Measurements from ENCODE around the gene ARHGAP15.

ARHGAP15 gene

DNA sequence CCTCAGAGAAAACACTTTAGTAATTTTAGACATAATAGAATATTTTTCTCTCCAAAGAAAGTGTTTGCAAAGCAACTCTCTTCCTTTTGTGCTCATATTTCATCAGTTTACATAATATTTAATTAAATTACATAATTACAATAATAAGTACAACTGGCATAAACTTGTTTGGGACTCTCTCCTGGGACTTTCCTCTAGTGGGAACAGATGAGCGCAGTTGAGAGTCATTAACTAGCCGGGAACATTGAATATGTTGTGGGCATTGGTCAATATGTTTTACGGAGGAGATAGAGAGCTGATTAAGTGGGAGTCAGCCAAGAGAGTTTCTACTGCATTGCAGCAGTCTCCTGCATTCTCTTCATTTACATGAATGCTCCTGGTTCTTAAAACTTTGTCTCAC, 607.7 kb downstream of the ARHGAP15 start:
- no peak for DNase-seq

DNA sequence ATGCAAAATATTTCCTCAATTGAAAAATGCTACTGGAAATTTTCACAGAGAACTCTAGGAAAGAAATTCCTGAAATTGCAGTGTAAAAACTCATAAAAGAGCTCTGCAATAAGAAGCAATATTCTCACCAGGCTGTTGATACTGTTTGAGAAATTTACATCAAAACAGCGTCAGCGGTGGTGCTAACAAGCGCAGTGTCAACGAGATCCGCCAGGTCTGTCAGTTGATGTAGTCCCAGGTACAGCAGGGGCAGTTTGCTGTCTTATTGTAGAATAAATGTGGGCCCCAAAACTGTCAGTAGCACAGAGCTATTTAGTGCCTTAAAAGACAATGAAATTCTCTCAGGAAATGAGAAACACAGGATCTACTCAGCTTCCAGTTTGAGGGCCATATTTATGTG, 611.2 kb downstream of the ARHGAP15 start:
- DNase-seq, result no peak

DNA sequence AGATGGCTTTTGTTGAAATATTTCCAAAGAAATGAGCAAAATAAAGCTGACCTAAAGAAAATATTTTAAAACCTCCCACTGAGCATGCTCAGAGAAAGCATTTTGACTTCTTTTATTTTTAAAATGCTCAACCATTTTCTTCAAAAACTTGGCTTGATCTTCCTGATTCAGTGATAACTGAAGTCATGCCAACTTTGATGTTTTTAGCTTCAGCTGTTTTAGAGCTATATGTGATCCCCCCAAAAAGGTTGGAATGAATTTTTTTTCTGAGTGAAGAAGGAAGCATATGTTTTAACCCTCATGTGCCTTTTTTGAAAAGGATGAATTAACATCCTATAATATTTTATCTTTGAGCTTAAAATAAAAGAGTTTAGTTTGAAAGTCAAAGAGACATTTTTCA, 612.0 kb downstream of the ARHGAP15 start:
- no peak for DNase-seq

DNA sequence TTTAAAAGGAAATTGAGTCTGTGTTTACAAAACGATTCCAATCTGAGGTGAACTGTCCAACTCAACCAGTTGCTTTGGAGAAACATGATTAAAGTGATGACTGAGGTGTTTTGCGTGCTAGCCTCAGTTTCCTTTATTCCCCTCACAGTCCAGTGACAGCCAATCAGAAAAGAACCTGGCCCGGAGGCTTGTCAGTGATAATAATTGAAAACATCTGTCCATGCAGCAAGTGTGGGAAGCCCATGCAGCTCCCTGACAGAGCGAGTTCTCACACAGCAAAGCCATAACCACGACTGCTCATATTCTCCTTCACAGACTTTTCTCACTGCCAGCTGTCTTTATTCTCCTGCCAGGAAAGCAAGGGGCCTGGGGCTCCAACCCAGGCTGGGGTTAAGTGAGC, 613.4 kb downstream of the ARHGAP15 start:
- no peak for DNase-seq

DNA sequence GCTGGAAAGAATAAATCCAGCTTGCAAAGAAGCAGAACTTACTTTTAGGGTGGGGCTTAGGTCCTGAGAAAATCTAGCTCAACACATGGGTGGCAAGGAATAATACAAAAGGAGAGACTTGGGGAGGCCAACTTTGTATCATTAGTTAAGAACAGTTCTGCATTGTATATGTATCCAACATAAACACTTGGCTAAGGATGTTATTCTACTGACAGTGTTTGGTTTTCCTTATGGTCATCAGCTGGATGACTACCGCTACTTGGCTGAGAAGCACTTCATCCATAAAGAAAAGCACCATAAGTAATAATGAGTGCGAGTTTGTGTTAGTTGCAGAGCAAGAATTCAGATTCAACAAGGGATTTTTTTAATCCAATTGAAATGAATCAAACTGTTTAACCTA, 614.9 kb downstream of the ARHGAP15 start:
- DNase-seq, result no peak

DNA sequence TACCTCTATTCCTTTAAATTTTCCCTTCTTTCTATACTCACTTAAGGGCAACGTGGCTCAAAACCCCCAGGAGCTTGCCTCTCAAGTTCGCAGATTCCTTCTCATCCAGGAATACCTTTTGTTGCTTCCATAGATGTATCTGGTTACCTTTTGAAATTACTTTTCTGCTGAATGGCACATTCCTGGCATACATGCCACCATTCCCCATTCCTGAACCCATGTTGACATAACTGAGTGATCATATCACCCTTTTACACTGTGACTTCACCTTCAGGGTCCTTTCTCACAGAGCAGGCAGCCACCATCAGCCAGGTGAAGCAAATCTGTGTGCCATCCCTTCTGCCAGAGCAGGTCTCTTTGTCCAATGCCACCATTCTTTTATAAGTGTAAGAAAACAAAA, 615.8 kb downstream of the ARHGAP15 start:
- no peak for DNase-seq

DNA sequence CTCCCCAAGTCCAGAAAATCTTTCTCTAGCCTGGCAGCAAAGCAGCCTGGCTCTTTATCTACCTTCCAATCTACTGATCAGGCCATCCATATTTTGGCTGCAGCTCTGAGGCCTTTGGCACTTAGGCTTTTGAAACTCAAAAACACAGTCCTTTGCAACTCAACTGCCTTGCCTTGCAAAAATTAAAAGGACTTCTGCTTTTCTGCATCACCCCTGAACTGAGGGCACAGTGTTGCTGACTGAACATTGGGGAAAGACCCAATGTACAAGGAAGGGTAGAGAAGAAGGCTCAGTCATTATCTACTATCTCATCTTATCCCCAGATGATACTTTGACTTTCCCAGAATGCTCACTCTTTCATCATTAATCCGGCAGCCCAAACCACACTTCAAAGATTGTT, 625.5 kb downstream of the ARHGAP15 start:
- DNase-seq, result no peak

- DNase-seq, result no peak
Measured at GRCh38 chr2:143758629-143759330, 629.6 kb downstream of the ARHGAP15 start.

- DNase-seq, result no peak
Measured at GRCh38 chr2:143759455-143759854, 630.2 kb downstream of the ARHGAP15 start.

GRCh38 chr2:143762176-143762928, 633.1 kb downstream of the ARHGAP15 start:
- no peak for DNase-seq

- DNase-seq, result no peak
Measured at GRCh38 chr2:143764261-143764660, 635.0 kb downstream of the ARHGAP15 start.

DNA sequence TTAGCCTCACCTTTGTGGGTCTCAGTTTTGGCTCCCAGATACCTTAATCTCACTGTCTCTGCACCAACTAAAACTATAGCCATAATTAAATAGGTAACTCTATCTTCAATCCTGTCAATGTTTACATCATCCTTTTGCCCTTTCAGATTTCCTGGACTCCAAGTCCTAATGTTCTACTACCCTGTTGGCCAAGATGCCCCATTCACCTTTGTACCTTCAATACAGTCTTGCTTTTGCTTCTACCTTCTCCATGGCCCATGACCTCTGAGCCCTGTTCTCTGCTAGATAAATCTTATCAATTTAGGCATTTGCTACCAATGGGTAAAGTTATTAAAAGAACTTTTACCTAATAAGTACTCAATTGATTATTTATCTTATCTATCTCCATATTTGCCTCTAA, 635.5 kb downstream of the ARHGAP15 start:
- DNase-seq, result no peak

GRCh38 chr2:143768991-143769390, 639.8 kb downstream of the ARHGAP15 start:
- no peak for DNase-seq

- no peak for DNase-seq
Measured at GRCh38 chr2:143771939-143772338, 642.7 kb downstream of the ARHGAP15 start.

DNA sequence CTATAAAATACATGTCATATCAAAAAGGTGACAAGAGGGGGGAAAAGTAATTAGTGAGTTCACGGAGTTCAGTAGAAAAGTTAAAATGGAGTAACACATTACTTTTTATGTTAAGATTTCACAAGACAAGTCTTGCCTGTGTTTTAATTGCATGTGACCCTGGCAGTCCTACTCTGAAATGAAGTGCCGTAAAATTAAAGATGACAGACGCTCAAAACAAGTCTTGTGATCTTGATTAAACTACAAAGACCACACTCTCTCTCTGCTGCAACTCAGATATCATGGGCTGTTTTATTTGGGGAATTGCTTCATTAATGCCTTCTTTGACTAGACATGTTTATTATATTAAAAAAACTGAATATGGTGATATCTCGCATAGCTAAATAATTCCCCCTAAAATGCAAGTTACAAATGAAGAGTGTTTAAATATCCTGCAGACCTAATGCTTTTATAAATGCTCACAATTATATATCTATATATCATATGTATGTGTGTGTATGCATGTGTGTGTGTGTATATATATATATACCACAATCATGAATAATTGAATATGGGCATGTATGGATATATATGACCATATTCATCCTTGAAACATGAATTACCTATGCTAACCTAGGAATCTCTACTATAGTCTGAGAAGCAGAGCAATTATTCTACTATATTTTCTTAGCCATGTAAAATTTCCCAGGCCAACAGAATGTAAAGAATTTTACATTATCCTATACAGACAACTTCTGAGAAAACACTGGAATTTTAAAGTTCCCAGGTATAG, 647.5 kb downstream of the ARHGAP15 start:
- no peak for DNase-seq

DNA sequence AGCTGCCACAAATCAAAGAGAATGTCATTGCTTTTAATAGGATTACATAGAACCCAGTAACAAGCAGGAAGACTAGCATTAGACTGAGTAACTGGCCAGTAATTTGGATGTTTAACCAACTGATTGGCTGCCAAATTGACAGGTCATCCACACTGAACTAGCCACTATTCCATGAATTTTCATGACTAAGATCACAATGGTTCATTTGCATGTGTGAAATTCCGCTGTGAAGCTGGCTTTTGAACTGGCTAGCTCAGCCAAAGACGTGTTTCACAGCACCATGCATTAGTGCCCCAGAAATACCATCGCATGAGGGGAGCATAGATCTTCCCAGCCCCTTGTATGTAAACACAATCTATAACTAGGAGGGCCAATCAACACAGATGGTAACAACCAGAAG, 649.8 kb downstream of the ARHGAP15 start:
- DNase-seq, result no peak

GRCh38 chr2:143786026-143786765, 657.0 kb downstream of the ARHGAP15 start:
- no peak for DNase-seq

DNA sequence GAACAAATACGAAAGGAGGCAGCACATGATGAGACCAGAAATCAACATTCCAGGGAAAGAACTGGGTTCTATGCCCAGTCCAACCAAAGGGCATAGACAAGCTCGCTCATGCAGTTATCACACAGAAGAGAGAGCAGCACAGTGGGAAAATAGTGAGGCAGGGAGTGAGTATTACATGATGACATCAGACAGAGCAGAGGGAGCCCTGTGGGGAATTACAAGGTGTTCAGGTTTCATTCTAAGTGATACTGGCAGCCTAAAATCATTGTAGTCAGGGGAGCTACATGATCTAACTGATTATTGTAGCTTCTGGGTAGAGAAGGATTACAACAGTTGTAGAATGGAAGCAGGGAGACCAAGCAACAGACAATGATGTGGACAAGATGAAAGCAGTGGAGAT, 658.5 kb downstream of the ARHGAP15 start:
- DNase-seq, result no peak

GRCh38 chr2:143792602-143793001, 663.4 kb downstream of the ARHGAP15 start:
- DNase-seq, result no peak

DNA sequence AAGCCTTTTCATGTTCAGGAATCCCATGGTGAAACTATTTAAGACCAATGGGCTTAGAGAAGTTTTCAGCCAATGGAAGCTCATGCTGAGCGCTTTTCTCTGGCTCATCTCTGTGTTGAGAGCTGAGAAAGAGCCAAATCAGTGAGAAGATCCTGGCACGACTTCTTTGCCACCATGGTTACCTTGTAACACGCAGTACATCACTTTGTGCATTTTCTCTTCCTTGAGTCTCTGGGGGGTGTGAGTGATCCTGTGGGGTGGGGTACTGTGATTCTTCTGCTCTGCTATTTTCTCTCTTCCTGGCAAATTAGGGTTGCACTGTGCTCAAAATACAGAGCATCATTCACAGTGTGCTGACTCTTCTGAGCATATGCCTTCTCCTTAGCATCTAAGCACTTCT, 664.2 kb downstream of the ARHGAP15 start:
- no peak for DNase-seq

GRCh38 chr2:143796051-143796450, 666.8 kb downstream of the ARHGAP15 start:
- no peak for DNase-seq

- no peak for DNase-seq
Measured at GRCh38 chr2:143801561-143801960, 672.3 kb downstream of the ARHGAP15 start.

- no peak for DNase-seq
Measured at GRCh38 chr2:143802242-143802641, 673.0 kb downstream of the ARHGAP15 start.

Measured in stimulated activated CD4-positive, alpha-beta T cell treated with anti-CD3 and anti-CD28 coated beads, Interleukin-1b, Interleukin-23, amount 100 ng/mL, for 48 hours (primary cell).